HG03039 (cell line): ENCODE data around the gene DHX38.

Source experiments
- ATAC-seq: cut with Tn5 transposase; IDR thresholded peaks from one replicate; pipeline ENCODE4 v1.9.1; 2021; ENCODE audit warnings: mild to moderate bottlenecking, moderate library complexity; ENCODE audit not compliant: unreplicated experiment

DHX38 gene

GRCh38 chr16:72162105-72162692 lies 68.6 kb downstream of the DHX38 start:
- no peak for ATAC-seq
